ENCODE measurements around the gene PRKACB.
"Not testable (repeated sequence)": the region's sequence is repeated elsewhere in the genome, so short reads cannot be mapped to it uniquely, and the experiment has no call there.

PRKACB gene

DNA sequence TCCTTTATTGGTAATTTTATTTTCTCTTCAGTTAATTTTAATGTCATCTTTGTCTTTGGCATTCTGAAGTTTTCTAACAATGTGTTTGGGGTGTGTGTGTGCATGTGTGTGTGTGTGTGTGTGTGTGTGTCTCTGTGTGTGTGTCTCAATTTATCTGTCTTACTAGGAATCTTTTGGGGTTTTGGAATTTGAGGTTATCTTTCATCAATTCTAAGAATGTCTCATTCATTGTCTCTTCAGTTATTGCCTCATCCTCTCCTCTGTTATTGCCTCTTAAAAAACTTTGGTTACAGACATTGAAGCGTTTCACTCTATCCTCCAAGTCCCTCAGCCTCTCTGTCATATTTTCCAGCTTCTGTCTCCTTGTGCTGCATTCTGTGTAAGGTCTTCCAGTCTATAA lies 139.3 kb downstream of the PRKACB start:
- H3K79me2 ChIP-seq (ENCODE audit: control insufficient read depth, insufficient read depth, low read length, unreplicated experiment): no peaks in the 10 kb centered on the region
- no peaks in the 10 kb centered on the region for H3K36me3 ChIP-seq (ENCODE audit: insufficient read depth, low read length)
- no peak overlapping the region for H3K27ac ChIP-seq (ENCODE audit: low read depth, low read length)
- H3K4me3 ChIP-seq (ENCODE audit: low read depth, low read length): no peak overlapping the region
- no peak overlapping the region for H2AFZ ChIP-seq (ENCODE audit: low read length, unreplicated experiment)
- no peaks in the 10 kb centered on the region for H3K27me3 ChIP-seq (ENCODE audit: insufficient read depth, low read length)
- no peaks in the 10 kb centered on the region for H3K4me1 ChIP-seq (ENCODE audit: control insufficient read depth, insufficient read depth, low read length, unreplicated experiment)

GRCh38 chr1:84286071-84286470 lies 142.0 kb downstream of the PRKACB start:
- Histone ChIP-seq H3K79me2 (ENCODE audit: control insufficient read depth, insufficient read depth, low read length, unreplicated experiment) (no peaks in the 10 kb centered on the region), H2AFZ (ENCODE audit: low read length, unreplicated experiment) (no peak overlapping the region), H3K4me3 (ENCODE audit: low read depth, low read length) (no peak overlapping the region), H3K27me3 (ENCODE audit: insufficient read depth, low read length) (no peaks in the 10 kb centered on the region), H3K4me1 (ENCODE audit: control insufficient read depth, insufficient read depth, low read length, unreplicated experiment) (no peaks in the 10 kb centered on the region), H3K36me3 (ENCODE audit: insufficient read depth, low read length) (no peaks in the 10 kb centered on the region), H3K27ac (ENCODE audit: low read depth, low read length) (no peak overlapping the region)

DNA sequence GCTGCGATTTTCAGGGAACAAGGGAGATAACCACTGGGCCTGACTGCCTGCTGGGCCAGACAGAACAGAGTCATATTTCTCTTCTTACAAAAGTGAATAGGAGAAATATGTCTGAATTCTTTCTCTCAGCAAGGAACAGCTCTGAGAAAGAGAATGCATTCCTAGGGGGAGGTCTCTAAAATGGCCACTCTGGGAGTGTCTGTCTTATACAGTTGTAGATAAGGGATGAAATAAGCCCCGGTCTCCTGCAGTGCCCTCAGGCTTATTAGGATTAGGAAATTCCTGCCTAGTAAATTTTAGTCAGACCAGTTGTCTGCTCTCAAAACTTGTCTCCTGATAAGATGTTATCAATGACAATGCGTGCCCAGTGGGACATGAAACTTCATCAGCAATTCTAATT lies 143.3 kb downstream of the PRKACB start:
- not testable (repeated sequence) for H3K27ac ChIP-seq (ENCODE audit: low read depth, low read length); H3K79me2 ChIP-seq (ENCODE audit: control insufficient read depth, insufficient read depth, low read length, unreplicated experiment); H3K36me3 ChIP-seq (ENCODE audit: insufficient read depth, low read length); H3K4me3 ChIP-seq (ENCODE audit: low read depth, low read length); H3K4me1 ChIP-seq (ENCODE audit: control insufficient read depth, insufficient read depth, low read length, unreplicated experiment); H3K27me3 ChIP-seq (ENCODE audit: insufficient read depth, low read length); H2AFZ ChIP-seq (ENCODE audit: low read length, unreplicated experiment)
